CD4-positive, alpha-beta T cell (primary cell): Measurements from ENCODE around the gene DCDC2. TPM values are rescaled to one million over a fixed set of nuclear protein-coding genes. Genes with fewer than 3 reads are reported as not detected.

ENCODE experiments used
- ATAC-seq: fragments of 200-7000 bp; cut with Tn5 transposase; one replicate; pipeline ENCODE4 v1.10.0; 2022; ENCODE audit warnings: mild to moderate bottlenecking; ENCODE audit not compliant: poor library complexity
- CTCF ChIA-PET: fragments of 350-600 bp; sonication (Branson Sonifier 250); formaldehyde crosslinking; loops from one replicate; lab custom pipeline; 2021; ENCODE audit warnings: antibody characterized with exemption, inconsistent platforms; lab: Charles Lee
- POLR2A ChIA-PET: fragments of 350-600 bp; sonication (Branson Sonifier 250); formaldehyde crosslinking; loops from one replicate; lab custom pipeline; 2021; ENCODE audit warnings: antibody characterized with exemption, inconsistent platforms; lab: Charles Lee
- DNase-seq, 14 experiments: peaks; one replicate each; pipeline ENCODE4 v3.0.0-alpha.2; 2013 to 2020; ENCODE audit warnings: mixed read lengths in 2 of 14
- H3K27ac ChIP-seq, 2 donors: one replicate each; pipeline versions ENCODE4 v1.5.1 to v1.7.0; 2013; ENCODE audit warnings: low read length in 2 of 2, low read depth in 1 of 2, mild to moderate bottlenecking in 1 of 2
- H3K27me3 ChIP-seq, 2 experiments: 1 replicate in 1 of 2; 2 replicates in 1 of 2; pipeline versions ENCODE4 v1.6.1 to v1.7.0; 2013; ENCODE audit warnings: low read length in 2 of 2, control low read depth in 1 of 2, mild to moderate bottlenecking in 1 of 2, moderate library complexity in 1 of 2; ENCODE audit not compliant: insufficient read depth in 2 of 2, control insufficient read depth in 1 of 2
- H3K36me3 ChIP-seq: one replicate; pipeline ENCODE4 v1.6.1; 2013; ENCODE audit warnings: low read length, control low read depth; ENCODE audit not compliant: insufficient read depth
- H3K4me1 ChIP-seq: one replicate; pipeline ENCODE4 v1.6.1; 2013; ENCODE audit warnings: low read length, control low read depth; ENCODE audit not compliant: insufficient read depth
- H3K4me3 ChIP-seq: one replicate; pipeline ENCODE4 v1.5.1; 2013; ENCODE audit warnings: mild to moderate bottlenecking, low read length, moderate library complexity
- H3K9me3 ChIP-seq, 2 experiments: 1 replicate in 1 of 2; 2 replicates in 1 of 2; pipeline versions ENCODE4 v1.6.1 to v1.7.0; 2013; ENCODE audit warnings: low read length in 2 of 2, mild to moderate bottlenecking in 2 of 2, control low read depth in 1 of 2, moderate library complexity in 1 of 2; ENCODE audit not compliant: control insufficient read depth in 1 of 2, insufficient read depth in 1 of 2
- H3K27ac Mint-ChIP-seq: one replicate; pipeline ENCODE4 v1.8.0; 2020; ENCODE audit warnings: mixed read lengths
- H3K27me3 Mint-ChIP-seq: one replicate; pipeline ENCODE4 v1.8.0; 2021; ENCODE audit warnings: mixed read lengths
- H3K36me3 Mint-ChIP-seq: one replicate; pipeline ENCODE4 v1.8.0; 2021; ENCODE audit warnings: low read depth, mixed read lengths
- H3K4me1 Mint-ChIP-seq: one replicate; pipeline ENCODE4 v1.8.0; 2021; ENCODE audit warnings: low read depth, mixed read lengths
- H3K4me3 Mint-ChIP-seq: one replicate; pipeline ENCODE4 v1.8.0; 2020; ENCODE audit warnings: mild to moderate bottlenecking, mixed read lengths
- H3K9me3 Mint-ChIP-seq: one replicate; pipeline ENCODE4 v1.8.0; 2020; ENCODE audit warnings: mixed read lengths
- CTCF ChIP-seq: fragments of 200-600 bp; IDR thresholded peaks from one replicate; pipeline ENCODE4 v1.8.0; 2022; ENCODE audit warnings: antibody characterized with exemption, mild to moderate bottlenecking
- intact Hi-C, 2 experiments: fragments of 100-400 bp; cut with DNase I in 1 of 2; cut with micrococcal nuclease in 1 of 2; formaldehyde crosslinking; loops; one replicate each; pipeline versions ENCODE4 v1.15.1 to v1.9.0; 2023 to 2025; cut with DNase I, micrococcal nuclease
- total RNA-seq, 174 experiments: library from RNA in 2 of 174; stranded (reverse) in 2 of 174; gene quantifications; one replicate each; pipeline ENCODE4 v1.2.3 and lab custom pipeline; 2021 to 2026

Gene DCDC2
- total RNA-seq, 2 experiments from 2014 or later, result 0.05 TPM; not detected in 1

DNA sequence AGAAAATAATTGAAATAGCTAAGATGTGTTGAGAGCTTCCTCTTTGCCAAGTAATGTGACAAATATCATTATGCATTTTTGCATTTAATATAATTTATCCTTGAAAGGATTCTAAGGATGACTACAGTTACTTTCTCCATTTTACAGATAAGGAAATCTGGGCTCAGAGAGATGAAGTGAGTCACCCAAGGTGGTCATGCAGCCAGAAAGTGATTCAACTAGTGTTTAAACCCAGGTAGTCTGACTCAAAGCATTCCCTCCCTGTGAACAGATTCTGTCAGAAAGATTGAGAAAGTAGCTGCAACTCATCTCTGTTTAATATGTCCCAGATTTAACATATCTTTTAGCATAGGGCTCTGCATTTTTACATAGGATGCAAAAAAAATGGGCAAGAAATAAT is 203.7 kb downstream of the DCDC2 start:
- Mint-ChIP-seq H3K36me3 (no peaks in the 10 kb centered on the region), H3K27ac (no peak overlapping the region), H3K27me3 (peaks cover 27% of the 10 kb centered on the region), H3K9me3 (peaks cover 2% of the 10 kb centered on the region), H3K4me1 (no peaks in the 10 kb centered on the region), H3K4me3 (no peak overlapping the region)
- Histone ChIP-seq H3K27me3 (peaks cover 0 to 4% of the 10 kb centered on the region in 2 experiments), H3K4me1 (no peaks in the 10 kb centered on the region), H3K27ac (no peak overlapping the region), H3K9me3 (peaks cover 0 to 3% of the 10 kb centered on the region in 2 experiments), H3K36me3 (no peaks in the 10 kb centered on the region), H3K4me3 (no peak overlapping the region)
- intact Hi-C loops, result no loop called here
- DNase-seq (no peak), ATAC-seq (no peak)
- POLR2A ChIA-PET, result no interaction called here
- no peak for TF ChIP-seq CTCF
- CTCF ChIA-PET, result no interaction called here

GRCh38 chr6:24152014-24152413 is 205.8 kb downstream of the DCDC2 start:
- DNase-seq (no peak), ATAC-seq (no peak)
- Histone ChIP-seq H3K36me3 (no peaks in the 10 kb centered on the region), H3K9me3 (peaks cover 0 to 3% of the 10 kb centered on the region in 2 experiments), H3K4me1 (no peaks in the 10 kb centered on the region), H3K27ac (no peak overlapping the region), H3K27me3 (peaks cover 0 to under 1% of the 10 kb centered on the region in 2 experiments), H3K4me3 (no peak overlapping the region)
- no peaks in the 10 kb centered on the region for H3K4me1 Mint-ChIP-seq
- CTCF ChIA-PET, result no interaction called here
- no peak overlapping the region for H3K4me3 Mint-ChIP-seq
- intact Hi-C loops, result no loop called here
- H3K27me3 Mint-ChIP-seq, result peaks cover 28% of the 10 kb centered on the region
- H3K36me3 Mint-ChIP-seq, result no peaks in the 10 kb centered on the region
- no peak overlapping the region for H3K27ac Mint-ChIP-seq
- peaks cover 2% of the 10 kb centered on the region for H3K9me3 Mint-ChIP-seq
- no peak for TF ChIP-seq CTCF
- POLR2A ChIA-PET, result no interaction called here

- Mint-ChIP-seq H3K4me1 (no peaks in the 10 kb centered on the region), H3K27me3 (peaks cover 31% of the 10 kb centered on the region), H3K9me3 (peaks cover 2% of the 10 kb centered on the region), H3K27ac (no peak overlapping the region), H3K36me3 (no peaks in the 10 kb centered on the region), H3K4me3 (no peak overlapping the region)
- H3K27me3 ChIP-seq, result no peaks in the 10 kb centered on the region
- ChIA-PET CTCF (no interaction called here), POLR2A (no interaction called here)
- no peaks in the 10 kb centered on the region for H3K36me3 ChIP-seq
- no peak for TF ChIP-seq CTCF
- H3K4me1 ChIP-seq, result no peaks in the 10 kb centered on the region
- intact Hi-C loops, result no loop called here
- DNase-seq (no peak), ATAC-seq (no peak)
- no peak overlapping the region for H3K4me3 ChIP-seq
- H3K27ac ChIP-seq, result no peak overlapping the region
- H3K9me3 ChIP-seq, result peaks cover 0 to 3% of the 10 kb centered on the region in 2 experiments
Measured at GRCh38 chr6:24149836-24150235, 208.0 kb downstream of the DCDC2 start.
